ENCODE data around the gene INHBC.

The INHBC gene

GRCh38 chr12:57475271-57476161 lies 40.9 kb downstream of the INHBC start:
- Mint-ChIP-seq H3K4me3 (peak overlapping the region; percentile 96), H3K27me3 (ENCODE audit: low read depth) (no peaks in the 10 kb centered on the region), H3K27ac (peak overlapping the region; percentile 16)

GRCh38 chr12:57476162-57476992 lies 41.8 kb downstream of the INHBC start:
- H3K4me3 Mint-ChIP-seq: peak overlapping the region; percentile 96
- no peaks in the 10 kb centered on the region for H3K27me3 Mint-ChIP-seq (ENCODE audit: low read depth)
- H3K4me1 Mint-ChIP-seq (ENCODE audit: low read depth): peaks cover 59% of the 10 kb centered on the region
- H3K27ac Mint-ChIP-seq: peak overlapping the region; percentile 98
- H3K9me3 Mint-ChIP-seq: no peaks in the 10 kb centered on the region
- peaks cover 41% of the 10 kb centered on the region for H3K36me3 Mint-ChIP-seq (ENCODE audit: low read depth)

More at GRCh38 chr12:57475271-57476161, 40.9 kb downstream of the INHBC start:
- Mint-ChIP-seq H3K9me3 (no peaks in the 10 kb centered on the region), H3K4me1 (ENCODE audit: low read depth) (peaks cover 55% of the 10 kb centered on the region), H3K36me3 (ENCODE audit: low read depth) (peaks cover 41% of the 10 kb centered on the region)

- Mint-ChIP-seq H3K27me3 (ENCODE audit: low read depth) (no peaks in the 10 kb centered on the region), H3K27ac (peak overlapping the region; percentile 98), H3K36me3 (ENCODE audit: low read depth) (peaks cover 39% of the 10 kb centered on the region)
These were observed 42.6 kb downstream of the INHBC start for GRCh38 chr12:57476993-57477709.

GRCh38 chr12:57477710-57478681 lies 43.4 kb downstream of the INHBC start:
- peak overlapping the region; percentile 98 for H3K27ac Mint-ChIP-seq
- H3K36me3 Mint-ChIP-seq (ENCODE audit: low read depth): peaks cover 32% of the 10 kb centered on the region
- no peaks in the 10 kb centered on the region for H3K27me3 Mint-ChIP-seq (ENCODE audit: low read depth)
- H3K4me3 Mint-ChIP-seq: peak overlapping the region; percentile 96
- H3K9me3 Mint-ChIP-seq: no peaks in the 10 kb centered on the region
- peaks cover 57% of the 10 kb centered on the region for H3K4me1 Mint-ChIP-seq (ENCODE audit: low read depth)

More at GRCh38 chr12:57476993-57477709, 42.6 kb downstream of the INHBC start:
- Mint-ChIP-seq H3K4me3 (peak overlapping the region; percentile 96), H3K9me3 (no peaks in the 10 kb centered on the region), H3K4me1 (ENCODE audit: low read depth) (peaks cover 61% of the 10 kb centered on the region)

GRCh38 chr12:57479043-57479375 lies 44.4 kb downstream of the INHBC start:
- H3K4me3 Mint-ChIP-seq: peak overlapping the region; percentile 96
- H3K36me3 Mint-ChIP-seq (ENCODE audit: low read depth): peaks cover 25% of the 10 kb centered on the region
- peaks cover 59% of the 10 kb centered on the region for H3K4me1 Mint-ChIP-seq (ENCODE audit: low read depth)
- H3K9me3 Mint-ChIP-seq: no peaks in the 10 kb centered on the region
- peak overlapping the region; percentile 98 for H3K27ac Mint-ChIP-seq
- no peaks in the 10 kb centered on the region for H3K27me3 Mint-ChIP-seq (ENCODE audit: low read depth)

GRCh38 chr12:57479376-57480115 lies 45.0 kb downstream of the INHBC start, which contains the start of gene ARHGAP9:
Gene ARHGAP9 (minus strand): TSS chr12:57479866. CDS start chr12:57479406, 460 bp downstream.
- H3K36me3 Mint-ChIP-seq (ENCODE audit: low read depth): peaks cover 20% of the 10 kb centered on the region

GRCh38 chr12:57481671-57482070 lies 47.1 kb downstream of the INHBC start:
- Mint-ChIP-seq H3K4me1 (ENCODE audit: low read depth) (peaks cover 44% of the 10 kb centered on the region), H3K9me3 (no peaks in the 10 kb centered on the region), H3K36me3 (ENCODE audit: low read depth) (peaks cover 10% of the 10 kb centered on the region), H3K4me3 (no peak overlapping the region), H3K27ac (peak overlapping the region; percentile 98), H3K27me3 (ENCODE audit: low read depth) (no peaks in the 10 kb centered on the region)

More at GRCh38 chr12:57479376-57480115, 45.0 kb downstream of the INHBC start, which contains the start of gene ARHGAP9:
- Mint-ChIP-seq H3K27ac (peak within 1 kb of the TSS; percentile 98), H3K9me3 (no peaks in the 10 kb centered on the region), H3K4me3 (peak within 1 kb of the TSS; percentile 96), H3K4me1 (ENCODE audit: low read depth) (peaks cover 54% of the 10 kb centered on the region), H3K27me3 (ENCODE audit: low read depth) (no peaks in the 10 kb centered on the region)

- Mint-ChIP-seq H3K27me3 (ENCODE audit: low read depth) (no peaks in the 10 kb centered on the region), H3K27ac (no peak overlapping the region), H3K36me3 (ENCODE audit: low read depth) (peaks cover 9% of the 10 kb centered on the region), H3K4me3 (no peak overlapping the region), H3K4me1 (ENCODE audit: low read depth) (peaks cover 37% of the 10 kb centered on the region), H3K9me3 (no peaks in the 10 kb centered on the region)
These were observed 48.9 kb downstream of the INHBC start for GRCh38 chr12:57483466-57483865.

GRCh38 chr12:57485695-57486094 lies 51.1 kb downstream of the INHBC start:
- H3K36me3 Mint-ChIP-seq (ENCODE audit: low read depth): peaks cover 20% of the 10 kb centered on the region
- H3K9me3 Mint-ChIP-seq: no peaks in the 10 kb centered on the region
- H3K4me3 Mint-ChIP-seq: no peak overlapping the region
- no peak overlapping the region for H3K27ac Mint-ChIP-seq
- peaks cover 33% of the 10 kb centered on the region for H3K4me1 Mint-ChIP-seq (ENCODE audit: low read depth)
- no peaks in the 10 kb centered on the region for H3K27me3 Mint-ChIP-seq (ENCODE audit: low read depth)

GRCh38 chr12:57487055-57487596 lies 52.5 kb downstream of the INHBC start:
- peak overlapping the region; percentile 97 for H3K27ac Mint-ChIP-seq
- peaks cover 31% of the 10 kb centered on the region for H3K4me1 Mint-ChIP-seq (ENCODE audit: low read depth)
- peak overlapping the region; percentile 100 for H3K4me3 Mint-ChIP-seq
- H3K36me3 Mint-ChIP-seq (ENCODE audit: low read depth): peaks cover 28% of the 10 kb centered on the region
- no peaks in the 10 kb centered on the region for H3K9me3 Mint-ChIP-seq
- H3K27me3 Mint-ChIP-seq (ENCODE audit: low read depth): no peaks in the 10 kb centered on the region

GRCh38 chr12:57487597-57488401 lies 53.2 kb downstream of the INHBC start, which contains the start of gene MARS1:
Gene MARS1 (plus strand): TSS chr12:57488068. CDS start chr12:57488091, 23 bp downstream.
- Mint-ChIP-seq H3K4me3 (peak within 1 kb of the TSS; percentile 100), H3K9me3 (no peaks in the 10 kb centered on the region), H3K27ac (peak within 1 kb of the TSS; percentile 97), H3K27me3 (ENCODE audit: low read depth) (no peaks in the 10 kb centered on the region), H3K4me1 (ENCODE audit: low read depth) (peaks cover 32% of the 10 kb centered on the region), H3K36me3 (ENCODE audit: low read depth) (peaks cover 33% of the 10 kb centered on the region)

Data from T-helper 1 cell treated with Interleukin-12 subunit alpha and Interleukin-12 subunit beta and Interleukin-4 antibody, amounts not matched to agents 30 μg/mL and 1 μg/mL, for 36 hours (primary cell).